Coronary artery (tissue), 2 donors: Measurements from ENCODE around the gene CTBP1.
"Not testable (repeated sequence)": the region's sequence is repeated elsewhere in the genome, so short reads cannot be mapped to it uniquely, and the experiment has no call there.

Experiments
- DNase-seq: peaks from one replicate; pipeline ENCODE4 v3.0.0-alpha.2; 2017; ENCODE audit warnings: low spot score
- H3K27ac ChIP-seq, 2 donors: fragments of 200-600 bp; sonication (generic); one replicate each; pipeline ENCODE4 v1.5.1; 2016 to 2019
- H3K4me3 ChIP-seq: fragments of 200-600 bp; sonication (generic); 2 replicates; pipeline ENCODE4 v1.5.1; 2016; ENCODE audit warnings: mild to moderate bottlenecking, moderate library complexity
- TF ChIP-seq, protein P1 (sequence below): fragments of 200-600 bp; sonication (generic); IDR thresholded peaks from one replicate; pipeline ENCODE4 v1.5.1; 2019; ENCODE audit warnings: antibody characterized with exemption

The CTBP1 gene

DNA sequence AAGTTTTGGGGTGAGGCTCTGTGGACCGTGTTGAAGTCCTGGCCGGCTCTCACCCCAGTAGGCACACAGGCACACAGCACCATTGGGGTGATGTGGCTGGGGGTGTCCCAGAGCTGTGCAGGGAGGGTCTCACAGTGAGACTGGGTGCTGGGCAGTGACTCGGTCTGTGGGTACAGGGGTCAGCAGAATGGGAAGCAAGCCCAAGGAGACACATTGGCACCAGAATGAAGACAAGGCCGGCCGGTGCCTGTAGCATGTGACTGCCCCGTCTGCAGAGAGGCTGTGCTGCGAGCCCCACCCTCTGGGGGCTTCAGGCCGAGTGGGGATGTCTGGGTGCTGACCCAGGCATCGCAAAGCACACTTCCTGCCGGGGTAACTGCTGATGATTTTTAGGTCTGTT, 46.0 kb upstream of the CTBP1 start:
- DNase-seq: no peak
- TF ChIP-seq, protein P1, sequence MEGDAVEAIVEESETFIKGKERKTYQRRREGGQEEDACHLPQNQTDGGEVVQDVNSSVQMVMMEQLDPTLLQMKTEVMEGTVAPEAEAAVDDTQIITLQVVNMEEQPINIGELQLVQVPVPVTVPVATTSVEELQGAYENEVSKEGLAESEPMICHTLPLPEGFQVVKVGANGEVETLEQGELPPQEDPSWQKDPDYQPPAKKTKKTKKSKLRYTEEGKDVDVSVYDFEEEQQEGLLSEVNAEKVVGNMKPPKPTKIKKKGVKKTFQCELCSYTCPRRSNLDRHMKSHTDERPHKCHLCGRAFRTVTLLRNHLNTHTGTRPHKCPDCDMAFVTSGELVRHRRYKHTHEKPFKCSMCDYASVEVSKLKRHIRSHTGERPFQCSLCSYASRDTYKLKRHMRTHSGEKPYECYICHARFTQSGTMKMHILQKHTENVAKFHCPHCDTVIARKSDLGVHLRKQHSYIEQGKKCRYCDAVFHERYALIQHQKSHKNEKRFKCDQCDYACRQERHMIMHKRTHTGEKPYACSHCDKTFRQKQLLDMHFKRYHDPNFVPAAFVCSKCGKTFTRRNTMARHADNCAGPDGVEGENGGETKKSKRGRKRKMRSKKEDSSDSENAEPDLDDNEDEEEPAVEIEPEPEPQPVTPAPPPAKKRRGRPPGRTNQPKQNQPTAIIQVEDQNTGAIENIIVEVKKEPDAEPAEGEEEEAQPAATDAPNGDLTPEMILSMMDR: no peak
- Histone ChIP-seq H3K27ac (peak overlapping the region in 1 of 2 donors; percentile 65), H3K4me3 (peak overlapping the region; percentile 32)

DNA sequence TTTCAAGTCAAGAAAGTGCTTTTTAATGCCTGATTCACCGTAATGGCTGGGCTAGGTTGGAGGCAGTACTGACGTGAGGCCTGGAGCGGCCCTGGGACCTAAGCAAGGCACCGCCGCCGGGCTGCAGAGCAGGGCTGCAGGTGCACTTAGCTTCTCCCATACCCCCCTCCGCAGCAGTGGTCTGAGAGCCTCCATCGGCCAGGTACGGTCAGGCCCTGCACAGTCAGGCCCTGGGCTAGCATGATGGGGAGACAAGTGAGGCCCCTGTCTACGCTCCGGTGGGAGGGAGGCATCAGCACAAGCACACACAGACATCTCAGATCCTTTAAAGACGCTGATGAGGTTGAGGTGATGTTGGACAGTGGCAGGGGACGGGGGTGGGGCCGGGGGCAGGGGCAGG, 45.5 kb upstream of the CTBP1 start:
- Histone ChIP-seq H3K27ac (peak overlapping the region in 1 of 2 donors; percentile 65), H3K4me3 (peak overlapping the region; percentile 32)
- TF ChIP-seq, protein P1: no peak
- no peak for DNase-seq

DNA sequence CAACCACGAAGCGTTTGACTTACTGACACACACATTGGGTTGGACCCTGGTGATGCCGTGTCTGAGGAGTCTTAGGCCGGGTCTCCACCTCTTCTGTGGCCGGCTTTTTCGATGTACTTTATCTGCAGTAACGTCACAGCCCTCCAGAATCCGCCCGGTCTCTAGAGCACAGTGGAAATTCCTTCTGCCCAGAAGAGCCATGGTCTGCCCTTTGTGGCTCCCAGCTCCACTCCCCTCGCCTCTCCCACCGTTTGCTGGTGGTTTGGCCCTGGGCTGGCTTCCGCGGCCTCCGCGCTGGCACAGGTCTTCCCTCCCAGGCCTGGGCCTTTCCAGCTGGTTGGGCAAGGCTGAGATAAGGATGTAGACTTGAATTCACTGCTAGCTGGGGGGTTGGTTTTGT, 45.1 kb upstream of the CTBP1 start:
- TF ChIP-seq, protein P1: no peak
- Histone ChIP-seq H3K4me3 (peak overlapping the region; percentile 18), H3K27ac (peak overlapping the region in 1 of 2 donors; percentile 71)
- DNase-seq: no peak

DNA sequence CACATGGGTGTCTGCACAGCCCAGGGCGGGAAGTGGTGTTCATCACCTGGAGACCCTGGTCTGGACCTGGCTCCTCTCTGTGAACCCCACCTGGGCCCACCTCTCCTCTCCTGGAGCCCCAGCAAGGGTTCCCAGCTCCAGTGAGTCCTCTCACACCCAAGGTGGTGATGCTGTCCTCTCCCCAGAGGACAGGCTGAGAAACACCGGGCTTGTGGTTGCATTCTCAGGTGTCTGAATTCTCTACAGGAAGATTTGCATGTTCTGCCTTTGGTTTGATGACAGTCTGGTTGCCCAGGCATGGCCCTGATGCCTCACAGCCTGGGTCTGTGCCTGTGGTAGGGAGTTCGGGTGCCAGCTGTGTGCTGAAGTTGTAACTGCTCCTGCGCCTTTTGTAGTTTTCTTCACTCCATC, 44.6 kb upstream of the CTBP1 start:
- TF ChIP-seq, protein P1: no peak
- H3K4me3 ChIP-seq: peak overlapping the region; percentile 18
- no peak for DNase-seq
- peak overlapping the region in 1 of 2 donors; percentile 71 for H3K27ac ChIP-seq

DNA sequence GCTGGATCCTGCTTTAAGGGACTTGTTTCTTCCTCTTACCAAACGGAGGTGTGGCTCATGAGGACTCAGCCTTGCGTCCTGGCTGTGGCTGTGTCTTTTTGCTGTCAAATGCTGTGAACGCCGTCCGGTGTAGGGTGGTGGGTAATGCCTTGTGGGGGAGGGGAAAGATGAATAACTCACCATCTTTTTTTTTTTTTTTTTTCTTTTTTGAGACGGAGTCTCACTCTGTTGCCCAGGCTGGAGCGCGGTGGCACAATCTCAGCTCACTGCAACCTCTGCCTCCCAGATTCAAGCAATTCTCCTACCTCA, 43.7 kb upstream of the CTBP1 start:
- not testable (repeated sequence) for H3K27ac ChIP-seq, DNase-seq, H3K4me3 ChIP-seq

DNA sequence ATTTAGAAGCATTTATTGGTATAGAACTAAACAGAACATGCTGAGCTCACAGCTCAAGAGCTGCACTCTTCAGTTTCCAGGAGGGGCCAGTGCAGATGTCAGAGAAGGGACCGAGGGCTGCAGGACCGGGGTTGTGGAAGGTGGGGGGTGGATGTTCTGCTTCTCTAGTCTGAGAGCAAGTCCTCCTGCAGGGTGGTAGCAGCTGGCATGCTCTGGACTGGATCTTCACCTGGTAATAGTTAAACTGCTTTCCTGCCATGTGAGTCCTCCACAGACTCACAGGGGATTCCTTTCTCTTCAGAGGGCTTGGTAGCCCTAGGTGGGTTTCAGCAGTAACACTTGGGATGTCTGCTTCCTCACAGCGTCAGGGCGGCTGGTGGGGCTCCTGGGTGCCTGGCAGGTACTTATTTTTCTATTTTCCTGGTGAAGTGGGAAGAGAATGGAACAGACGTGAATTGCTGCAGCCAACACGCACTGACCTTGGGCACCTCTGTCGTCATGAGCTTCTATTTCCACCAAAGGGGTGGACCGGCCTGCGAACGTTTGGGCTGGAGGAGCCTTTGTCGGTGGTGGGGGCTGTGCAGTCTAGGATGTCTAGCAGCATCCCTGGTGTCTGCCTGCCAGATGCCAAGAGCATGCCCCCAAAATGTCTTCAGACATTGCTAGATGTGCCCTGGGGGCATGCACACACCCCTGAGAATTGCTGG, 43.2 kb upstream of the CTBP1 start:
- DNase-seq: no peak
- no peak overlapping the region for H3K4me3 ChIP-seq
- TF ChIP-seq, protein P1: no peak
- H3K27ac ChIP-seq: no peak overlapping the region

DNA sequence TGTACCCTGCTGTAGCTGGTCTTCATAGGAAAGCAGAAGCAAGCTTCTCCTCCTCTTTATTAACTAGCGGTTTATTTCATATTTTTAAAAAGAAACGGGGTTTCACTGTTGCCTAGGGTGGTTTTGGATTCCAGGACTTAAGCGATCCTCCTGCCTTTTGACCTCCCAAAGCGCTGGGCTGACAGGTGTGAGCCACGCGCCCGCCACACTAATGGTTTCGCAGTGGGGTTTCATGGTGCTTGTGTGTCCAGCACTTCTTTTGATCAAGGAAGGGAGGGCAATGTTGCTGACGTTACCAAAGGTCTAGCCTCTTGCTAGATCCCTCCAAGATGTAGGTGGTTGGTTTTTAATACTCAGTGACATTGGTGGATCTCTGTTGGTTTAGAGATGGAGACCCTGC, 42.2 kb upstream of the CTBP1 start:
- TF ChIP-seq, protein P1: no peak
- Histone ChIP-seq H3K27ac (no peak overlapping the region), H3K4me3 (peak overlapping the region; percentile 80)
- no peak for DNase-seq
